ENCODE data around the gene HOXB9.

DNA sequence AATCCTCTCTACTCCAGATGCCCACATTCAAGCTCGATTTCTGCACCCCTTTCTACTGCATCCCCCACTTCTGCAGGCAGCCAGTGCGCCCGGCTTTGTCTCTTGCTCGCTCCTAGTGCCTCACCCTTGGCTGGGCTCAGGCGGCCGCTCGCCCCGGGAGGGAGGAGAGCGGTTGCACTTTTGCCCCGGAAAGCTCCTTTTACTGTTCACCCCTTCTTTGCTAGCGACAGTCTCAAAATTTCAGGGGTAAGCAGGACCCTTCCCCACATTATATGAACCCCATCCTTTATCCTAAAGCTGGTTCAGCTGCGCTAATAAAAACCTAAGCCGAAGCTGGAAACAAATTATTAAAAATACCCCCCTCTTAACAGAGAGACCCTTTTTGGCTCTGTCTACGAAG is 33.6 kb downstream of the HOXB9 start:
- TF ChIP-seq, protein P1, sequence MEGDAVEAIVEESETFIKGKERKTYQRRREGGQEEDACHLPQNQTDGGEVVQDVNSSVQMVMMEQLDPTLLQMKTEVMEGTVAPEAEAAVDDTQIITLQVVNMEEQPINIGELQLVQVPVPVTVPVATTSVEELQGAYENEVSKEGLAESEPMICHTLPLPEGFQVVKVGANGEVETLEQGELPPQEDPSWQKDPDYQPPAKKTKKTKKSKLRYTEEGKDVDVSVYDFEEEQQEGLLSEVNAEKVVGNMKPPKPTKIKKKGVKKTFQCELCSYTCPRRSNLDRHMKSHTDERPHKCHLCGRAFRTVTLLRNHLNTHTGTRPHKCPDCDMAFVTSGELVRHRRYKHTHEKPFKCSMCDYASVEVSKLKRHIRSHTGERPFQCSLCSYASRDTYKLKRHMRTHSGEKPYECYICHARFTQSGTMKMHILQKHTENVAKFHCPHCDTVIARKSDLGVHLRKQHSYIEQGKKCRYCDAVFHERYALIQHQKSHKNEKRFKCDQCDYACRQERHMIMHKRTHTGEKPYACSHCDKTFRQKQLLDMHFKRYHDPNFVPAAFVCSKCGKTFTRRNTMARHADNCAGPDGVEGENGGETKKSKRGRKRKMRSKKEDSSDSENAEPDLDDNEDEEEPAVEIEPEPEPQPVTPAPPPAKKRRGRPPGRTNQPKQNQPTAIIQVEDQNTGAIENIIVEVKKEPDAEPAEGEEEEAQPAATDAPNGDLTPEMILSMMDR (IDR thresholded peaks at IDR 0.05) = no peak
- TF ChIP-seq POLR2A (IDR thresholded peaks at IDR 0.05) = no peak
